HG03378 (cell line): ENCODE measurements around the gene HYCC1.
"Not testable (repeated sequence)": the region's sequence is repeated elsewhere in the genome, so short reads cannot be mapped to it uniquely, and the experiment has no call there.

Source experiments
- ATAC-seq: cut with Tn5 transposase; IDR thresholded peaks from one replicate; pipeline ENCODE4 v1.9.1; 2021; ENCODE audit warnings: mild to moderate bottlenecking, moderate library complexity; ENCODE audit not compliant: unreplicated experiment

Gene HYCC1

DNA sequence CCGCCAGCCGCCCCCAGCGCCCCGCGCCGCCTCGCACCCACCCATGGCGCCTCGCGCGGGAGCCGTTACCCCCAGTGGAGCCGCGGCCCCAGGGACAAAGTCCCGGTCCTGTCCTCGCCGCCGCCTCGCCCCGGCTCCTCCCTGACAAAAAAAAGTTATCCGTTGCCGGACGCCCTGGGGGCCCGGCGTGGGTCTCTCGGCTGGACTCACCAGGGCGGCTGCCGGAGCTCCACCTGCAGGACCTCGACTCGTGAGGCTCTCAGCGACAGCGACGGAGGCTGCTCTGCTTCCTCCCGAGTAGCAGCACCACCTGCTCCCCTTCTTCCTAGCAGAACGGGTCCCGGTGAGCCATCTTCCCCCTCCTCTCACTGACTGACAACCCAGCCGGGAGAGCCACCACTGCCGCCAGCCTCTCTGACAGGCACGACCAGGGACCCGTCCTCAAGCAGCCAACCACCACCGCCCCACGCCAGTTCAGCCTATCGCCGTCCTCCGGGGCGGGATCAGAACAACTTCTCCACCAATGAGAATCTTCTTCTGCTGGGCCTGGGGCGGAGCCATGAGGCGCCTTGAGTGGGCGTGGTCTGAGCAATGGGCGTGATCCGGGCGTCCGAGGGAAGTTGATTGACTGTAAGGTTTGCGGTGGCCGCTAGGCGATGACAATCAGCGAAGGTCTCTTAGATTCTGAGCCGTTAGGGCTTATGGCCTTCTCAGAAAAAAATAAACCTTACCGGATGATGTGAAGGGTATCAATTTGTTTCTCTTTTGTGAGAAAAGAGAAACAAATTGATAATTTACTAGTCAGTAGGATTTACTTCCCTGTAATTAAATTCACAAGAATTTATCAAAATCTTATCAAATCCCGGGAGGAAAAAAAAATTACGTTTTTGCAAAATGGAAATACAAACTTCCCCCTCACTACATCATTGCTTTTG lies at the start of gene HYCC1:
Gene HYCC1 (minus strand): TSS at position 416 of the 935 bp plus-strand sequence. CDS start 23,019 bp downstream, outside the sequence.
- peak; percentile 92 for ATAC-seq

DNA sequence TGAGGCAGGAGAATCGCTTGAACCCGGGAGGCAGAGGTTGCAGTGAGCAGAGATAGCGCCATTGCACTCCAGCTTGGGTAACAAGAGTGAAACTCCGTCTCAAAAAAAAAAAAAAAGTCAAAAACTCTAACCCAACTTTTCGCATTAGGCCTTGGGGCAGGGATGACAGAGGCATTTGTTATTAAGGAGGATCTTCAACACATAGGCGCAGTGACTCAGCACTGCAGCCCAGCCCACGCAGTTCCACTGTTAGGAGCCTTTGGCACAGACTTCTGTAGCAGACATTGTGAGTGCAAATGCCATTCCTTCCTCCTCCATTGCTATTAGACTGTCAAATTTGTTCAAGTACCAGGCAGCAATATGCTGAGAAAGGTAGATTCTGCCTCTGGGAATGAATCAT lies 48.5 kb upstream of the HYCC1 start:
- no peak for ATAC-seq

DNA sequence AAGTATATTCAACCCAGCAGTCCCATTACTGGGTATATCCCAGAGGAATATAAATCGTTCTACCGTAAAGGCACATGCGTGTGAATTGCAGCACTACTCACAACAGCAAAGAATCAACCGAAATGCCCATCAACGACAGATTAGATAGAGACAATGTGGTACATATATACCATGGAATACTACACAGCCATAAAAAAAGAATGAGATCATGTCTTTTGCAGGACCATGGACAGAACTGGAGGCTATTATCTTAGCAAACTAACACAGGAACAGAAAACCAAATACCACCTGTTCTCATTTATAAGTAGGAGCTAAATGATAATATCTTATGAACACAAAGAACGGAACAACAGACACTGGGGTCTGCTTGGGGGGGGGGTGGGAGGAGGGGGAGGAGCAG lies 47.4 kb upstream of the HYCC1 start:
- ATAC-seq: no peak

DNA sequence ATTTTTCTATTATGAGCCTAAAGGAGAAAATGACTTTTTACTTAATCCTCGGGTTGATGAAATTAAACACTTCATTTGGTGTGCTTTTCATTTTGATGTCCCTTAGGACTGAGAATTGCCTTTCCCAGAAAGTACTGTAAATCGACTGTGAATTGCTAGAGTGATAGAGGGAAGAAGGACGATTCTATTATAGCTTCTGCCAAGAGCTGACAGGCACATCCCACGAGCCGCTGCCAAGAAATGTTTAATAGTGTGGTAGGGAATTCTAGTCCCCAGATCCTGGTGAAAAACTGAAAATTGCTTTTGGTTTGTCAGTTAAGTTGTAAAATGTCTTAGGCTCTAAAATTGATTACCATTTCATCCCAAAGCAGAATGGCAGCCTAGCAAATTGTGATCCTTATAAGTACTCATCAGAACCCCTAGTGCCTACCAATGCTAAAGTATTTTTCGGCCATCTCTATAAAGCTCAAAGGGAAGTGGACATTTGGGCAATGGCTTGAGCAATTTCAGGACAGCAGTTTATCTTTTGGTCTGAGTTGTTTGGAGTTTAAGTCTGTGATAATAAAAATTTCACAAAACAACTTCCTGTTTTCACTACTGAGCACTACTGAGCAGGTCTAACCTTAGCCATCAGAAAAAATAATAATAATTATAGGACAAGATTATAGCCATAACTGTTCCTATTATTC lies 44.6 kb upstream of the HYCC1 start:
- ATAC-seq: no peak

DNA sequence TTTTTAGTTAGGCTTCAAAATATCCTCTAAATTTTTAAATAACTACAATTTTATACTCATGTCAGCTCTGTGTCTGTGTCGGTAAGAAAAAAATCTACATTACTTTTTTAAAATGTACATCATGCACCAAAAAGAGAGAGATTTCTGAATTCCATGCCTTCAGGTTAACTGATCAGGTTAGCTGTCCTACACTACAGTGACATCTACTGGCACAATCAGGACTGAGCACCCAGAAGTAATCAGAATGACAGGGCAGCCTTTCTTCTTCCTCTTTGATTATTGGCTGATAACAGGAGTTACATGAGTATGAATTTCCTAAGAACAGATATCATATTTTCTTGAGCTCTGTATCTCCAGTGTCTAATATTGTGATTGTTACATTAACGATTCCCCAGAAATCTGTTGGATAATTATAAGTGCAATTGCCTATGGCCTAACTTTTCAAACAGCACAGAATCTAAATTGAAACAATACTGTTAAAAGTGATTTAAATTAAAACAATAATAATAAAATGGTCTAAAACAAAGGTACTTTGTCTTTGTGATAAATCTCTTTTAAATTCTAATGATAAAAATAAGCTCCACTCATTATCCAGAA lies 41.8 kb upstream of the HYCC1 start:
- peak; percentile 88 for ATAC-seq

DNA sequence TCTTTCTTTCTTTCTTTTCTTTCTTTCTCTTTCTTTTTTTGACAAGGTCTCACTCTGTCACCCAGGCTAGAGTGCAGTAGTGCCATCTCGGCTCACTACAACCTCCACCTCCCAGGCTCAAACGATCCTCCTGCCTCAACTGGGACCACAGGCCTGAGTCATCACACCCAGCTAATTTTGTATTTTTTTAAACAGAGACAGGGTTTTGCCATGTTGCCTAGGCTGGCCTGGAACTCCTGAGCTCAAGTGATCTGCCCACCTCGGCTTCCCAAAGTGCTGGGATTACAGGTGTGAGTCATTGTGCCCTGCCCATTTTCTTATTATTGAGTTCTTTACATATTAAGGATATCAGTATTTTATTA lies 37.2 kb upstream of the HYCC1 start:
- not testable (repeated sequence) for ATAC-seq

DNA sequence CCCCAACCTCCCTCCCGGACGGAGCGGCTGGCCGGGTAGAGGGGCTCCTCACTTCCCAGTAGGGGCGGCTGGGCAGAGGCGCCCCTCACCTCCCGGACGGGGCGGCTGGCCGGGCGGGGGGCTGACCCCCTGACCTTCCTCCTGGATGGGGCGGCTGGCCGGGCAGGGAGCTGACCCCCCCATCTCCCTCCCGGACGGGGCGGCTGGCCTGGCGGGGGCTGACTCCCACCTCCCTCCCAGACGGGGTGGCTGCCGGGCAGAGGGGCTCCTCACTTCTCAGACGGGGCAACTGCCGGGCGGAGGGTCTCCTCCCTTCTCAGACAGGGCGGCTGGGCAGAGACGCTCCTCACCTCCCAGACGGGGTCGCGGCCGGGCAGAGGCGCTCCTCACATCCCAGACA lies 32.4 kb upstream of the HYCC1 start:
- ATAC-seq: not testable (repeated sequence)

DNA sequence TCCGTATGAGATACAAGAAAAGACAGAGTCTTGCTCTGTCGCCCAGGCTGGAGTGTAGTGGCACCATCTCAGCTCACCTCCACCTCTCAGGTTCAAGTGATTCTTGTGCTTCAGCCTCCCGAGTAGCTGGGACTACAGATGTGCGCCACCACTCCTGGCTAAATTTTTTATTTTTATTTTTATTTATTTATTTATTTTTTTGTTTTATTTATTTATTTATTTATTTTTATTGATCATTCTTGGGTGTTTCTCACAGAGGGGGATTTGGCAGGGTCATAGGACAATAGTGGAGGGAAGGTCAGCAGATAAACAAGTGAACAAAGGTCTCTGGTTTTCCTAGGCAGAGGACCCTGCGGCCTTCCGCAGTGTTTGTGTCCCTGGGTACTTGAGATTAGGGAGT lies 31.2 kb upstream of the HYCC1 start:
- ATAC-seq: not testable (repeated sequence)

DNA sequence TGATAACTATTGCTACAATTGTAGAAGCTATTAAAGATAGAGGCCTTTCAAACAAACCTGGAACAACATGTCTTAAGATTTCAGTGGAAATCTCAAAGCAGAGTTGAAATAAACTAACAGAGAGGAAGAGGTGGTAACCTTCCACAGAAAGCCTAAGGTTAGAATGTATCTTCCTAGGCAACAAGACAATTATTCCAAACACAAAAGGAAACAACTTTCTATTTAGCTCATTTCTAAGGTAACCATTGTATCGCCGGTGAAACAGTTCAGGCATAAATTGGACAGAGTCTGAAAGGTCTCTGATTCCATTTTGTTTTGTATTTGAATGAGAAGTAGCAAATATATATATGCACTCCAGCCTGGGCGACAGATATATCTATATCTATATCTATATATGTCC lies 30.7 kb upstream of the HYCC1 start:
- ATAC-seq: no peak

DNA sequence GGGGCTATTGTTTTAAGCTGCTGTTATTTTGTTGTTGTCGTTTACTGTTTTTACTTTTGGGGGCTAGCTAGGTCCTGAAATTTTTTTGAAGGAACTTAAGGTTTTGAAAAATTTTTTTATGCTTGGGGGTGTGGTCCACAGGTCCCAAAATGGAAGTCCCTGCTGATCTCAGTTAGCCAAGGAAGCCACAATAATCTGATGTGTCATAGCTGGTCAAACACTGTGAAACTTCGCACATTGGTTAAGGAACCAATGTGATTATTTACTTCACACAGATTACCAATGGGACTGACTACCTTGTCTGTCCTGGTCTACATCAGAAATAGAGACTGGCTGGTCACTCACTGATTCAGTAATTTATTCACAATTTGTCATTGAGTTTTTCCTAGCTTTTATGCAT lies 29.5 kb upstream of the HYCC1 start:
- no peak for ATAC-seq

DNA sequence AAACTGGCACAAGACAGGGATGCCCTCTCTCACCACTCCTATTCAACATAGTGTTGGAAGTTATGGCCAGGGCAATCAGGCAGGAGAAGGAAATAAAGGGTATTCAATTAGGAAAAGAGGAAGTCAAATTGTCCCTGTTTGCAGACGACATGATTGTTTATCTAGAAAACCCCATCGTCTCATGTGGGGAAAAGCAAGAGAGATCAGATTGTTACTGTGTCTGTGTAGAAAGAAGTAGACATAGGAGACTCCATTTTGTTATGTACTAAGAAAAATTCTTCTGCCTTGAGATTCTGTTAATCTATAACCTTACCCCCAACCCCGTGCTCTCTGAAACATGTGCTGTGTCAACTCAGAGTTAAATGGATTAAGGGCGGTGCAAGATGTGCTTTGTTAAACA lies 25.7 kb upstream of the HYCC1 start:
- ATAC-seq: not testable (repeated sequence)

DNA sequence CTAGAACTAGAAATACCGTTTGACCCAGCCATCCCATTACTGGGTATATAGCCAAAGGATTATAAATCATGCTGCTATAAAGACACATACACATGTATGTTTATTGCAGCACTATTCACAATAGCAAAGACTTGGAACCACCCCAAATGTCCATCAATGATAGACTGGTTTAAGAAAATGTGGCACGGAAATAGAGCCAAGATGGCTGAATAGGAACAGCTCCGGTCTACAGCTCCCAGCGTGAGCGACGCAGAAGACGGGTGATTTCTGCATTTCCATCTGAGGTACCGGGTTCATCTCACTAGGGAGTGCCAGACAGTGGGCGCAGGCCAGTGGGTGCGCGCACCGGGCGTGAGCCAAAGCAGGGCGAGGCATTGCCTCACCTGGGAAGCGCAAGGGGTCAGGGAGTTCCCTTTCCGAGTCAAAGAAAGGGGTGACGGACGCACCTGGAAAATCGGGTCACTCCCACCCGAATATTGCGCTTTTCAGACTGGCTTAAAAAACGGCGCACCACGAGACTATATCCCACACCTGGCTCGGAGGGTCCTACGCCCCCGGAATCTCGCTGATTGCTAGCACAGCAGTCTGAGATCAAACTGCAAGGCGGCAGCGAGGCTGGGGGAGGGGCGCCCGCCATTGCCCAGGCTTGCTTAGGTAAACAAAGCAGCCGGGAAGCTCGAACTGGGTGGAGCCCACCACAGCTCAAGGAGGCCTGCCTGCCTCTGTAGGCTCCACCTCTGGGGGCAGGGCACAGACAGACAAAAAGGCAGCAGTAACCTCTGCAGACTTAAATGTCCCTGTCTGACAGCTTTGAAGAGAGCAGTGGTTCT lies 21.8 kb upstream of the HYCC1 start:
- ATAC-seq: not testable (repeated sequence)

DNA sequence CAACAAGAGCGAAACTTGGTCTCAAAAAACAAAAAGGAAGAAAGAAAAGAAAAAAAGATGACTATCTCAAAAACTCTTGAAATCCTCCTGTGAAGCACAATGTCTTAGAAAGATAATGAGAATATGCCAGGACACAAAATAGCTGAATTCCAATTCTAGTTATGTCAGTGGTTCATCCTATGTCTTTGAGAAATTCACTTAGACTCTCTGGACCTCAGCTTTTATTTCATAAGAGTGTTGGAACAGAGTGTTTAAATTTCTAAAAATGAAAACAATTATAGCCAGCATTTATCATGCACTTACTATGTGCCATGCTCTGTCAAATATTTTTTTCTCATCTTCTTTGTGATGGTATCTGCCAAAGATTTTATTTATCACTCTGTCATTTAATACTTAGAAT lies 13.3 kb upstream of the HYCC1 start:
- no peak for ATAC-seq

DNA sequence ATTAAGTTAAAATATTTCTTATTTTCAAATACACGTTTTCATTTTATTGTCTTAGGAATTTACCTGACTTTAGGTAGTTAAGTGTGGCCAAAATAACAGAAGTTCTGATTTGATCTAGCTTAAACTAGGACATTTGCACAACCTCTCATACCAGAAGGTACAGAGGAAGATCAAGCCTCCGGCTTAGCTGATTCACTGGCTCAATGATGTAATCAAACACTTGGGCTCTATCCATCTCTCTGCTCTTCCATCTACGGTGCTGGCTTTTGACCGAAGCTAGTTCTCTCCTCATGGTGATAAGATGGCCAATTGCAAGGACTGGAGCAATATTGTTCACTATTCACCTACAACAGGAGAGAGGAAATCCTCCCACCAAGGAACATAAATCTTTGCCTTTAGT lies 12.2 kb upstream of the HYCC1 start:
- no peak for ATAC-seq

DNA sequence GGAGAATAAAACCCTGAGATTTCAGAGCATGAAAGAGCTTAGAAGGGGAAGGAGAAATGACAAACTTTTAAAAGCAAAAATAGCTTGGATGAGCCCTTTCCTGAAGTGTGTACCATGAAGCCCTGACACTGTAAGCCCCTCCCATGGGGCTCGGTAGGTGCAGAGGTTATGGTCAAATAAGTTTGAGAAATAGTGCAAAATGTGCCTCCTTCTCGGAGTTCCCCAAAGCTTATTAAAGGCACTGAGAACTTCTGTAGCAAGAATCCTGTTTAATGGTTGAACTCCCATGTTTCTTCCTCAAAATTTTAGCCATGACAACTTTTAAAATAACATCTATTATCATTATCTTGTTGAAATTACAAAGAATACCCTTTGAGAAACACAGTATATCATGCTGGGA lies 10.5 kb upstream of the HYCC1 start:
- ATAC-seq: no peak

DNA sequence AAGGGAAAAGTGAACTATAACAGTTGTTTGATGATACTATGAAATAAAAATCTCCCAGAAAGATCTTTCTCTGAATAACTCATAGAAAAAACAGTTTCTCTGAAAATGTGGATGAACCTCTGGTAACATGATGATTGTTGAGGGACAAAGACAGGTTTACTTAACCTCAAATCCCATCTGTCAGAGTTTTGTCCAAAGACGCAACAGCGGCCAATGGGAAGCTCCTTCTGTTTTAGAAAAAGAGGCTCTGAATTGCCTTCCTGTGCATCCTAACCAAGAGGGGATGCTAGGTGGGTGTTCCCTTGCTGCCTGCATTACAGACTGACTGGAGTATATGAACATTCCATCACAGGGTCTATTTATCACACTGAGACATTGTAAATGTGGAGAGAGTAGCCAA lies 8.9 kb upstream of the HYCC1 start:
- ATAC-seq: no peak

DNA sequence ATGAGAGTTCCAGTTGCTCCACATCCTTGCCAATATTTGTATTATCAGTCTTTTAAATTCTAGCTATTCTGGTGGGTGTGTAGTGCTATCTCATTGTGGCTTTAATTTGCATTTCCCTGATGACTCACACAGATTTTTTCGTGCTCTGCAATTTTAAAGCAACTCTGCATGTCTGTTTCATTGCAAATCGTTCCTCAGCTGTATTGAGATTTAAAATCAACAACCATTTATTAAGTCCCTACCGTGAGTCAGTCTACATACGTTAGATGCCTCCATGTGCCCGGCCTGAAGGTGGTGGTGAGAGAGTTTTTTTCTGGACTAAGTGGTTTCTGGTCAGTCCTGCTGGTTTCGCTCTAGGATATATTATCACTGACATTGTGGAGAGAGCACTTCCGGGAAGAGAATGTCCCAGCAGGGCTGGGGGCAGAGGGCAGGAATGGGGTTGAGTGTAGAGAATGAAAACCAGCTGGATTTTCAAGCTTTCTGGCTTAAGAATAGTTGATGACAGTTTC lies 8.4 kb upstream of the HYCC1 start:
- no peak for ATAC-seq

DNA sequence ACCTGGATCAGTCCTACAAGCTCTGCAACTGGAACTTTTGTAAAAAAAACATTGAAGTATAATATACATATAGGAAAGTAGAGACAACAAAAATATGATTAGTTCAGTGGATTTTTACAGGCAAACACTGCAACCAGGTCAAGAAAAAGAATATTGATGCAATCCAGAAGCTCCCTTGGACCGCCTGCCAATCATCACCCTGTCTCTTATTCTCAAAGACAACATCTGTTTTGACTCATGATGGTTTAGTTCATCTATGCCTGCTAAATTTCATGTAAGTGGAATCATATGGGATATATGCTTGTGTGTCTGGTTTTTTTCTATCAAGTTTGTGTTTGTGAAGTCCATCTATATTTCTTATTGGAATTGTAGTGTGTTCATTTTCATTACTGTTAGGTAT lies 7.7 kb upstream of the HYCC1 start:
- ATAC-seq: no peak

DNA sequence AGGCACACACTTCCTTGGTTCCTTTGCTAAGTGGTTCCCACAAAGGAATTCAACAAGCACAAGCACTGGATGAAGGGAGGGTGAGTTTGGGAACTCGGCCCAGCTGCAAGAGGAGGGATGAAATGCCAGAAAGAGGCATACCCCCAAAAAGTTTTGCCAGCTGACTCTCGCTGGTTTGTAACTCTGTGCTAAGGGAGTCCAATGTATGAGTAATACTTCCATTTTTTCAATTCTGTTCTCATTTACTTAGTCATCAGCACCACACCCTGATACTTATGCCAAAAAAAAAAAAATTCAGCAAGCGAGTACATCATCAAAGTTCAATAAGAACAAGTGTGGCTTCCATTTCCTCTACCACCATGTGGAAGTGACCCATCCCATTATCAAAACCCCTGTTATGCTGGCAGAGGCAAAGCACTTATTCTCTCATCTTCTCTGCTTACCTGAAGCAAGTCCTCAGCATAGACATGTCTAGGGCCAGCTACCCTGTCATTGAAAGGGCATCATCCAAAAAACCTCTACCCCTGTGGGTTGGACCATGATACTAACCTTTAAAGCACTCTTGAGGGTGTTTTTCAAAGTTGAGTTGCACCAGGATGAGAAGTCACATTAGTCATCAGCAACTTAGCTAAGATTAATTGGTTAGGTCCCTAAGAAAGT lies 6.9 kb upstream of the HYCC1 start:
- ATAC-seq: no peak

DNA sequence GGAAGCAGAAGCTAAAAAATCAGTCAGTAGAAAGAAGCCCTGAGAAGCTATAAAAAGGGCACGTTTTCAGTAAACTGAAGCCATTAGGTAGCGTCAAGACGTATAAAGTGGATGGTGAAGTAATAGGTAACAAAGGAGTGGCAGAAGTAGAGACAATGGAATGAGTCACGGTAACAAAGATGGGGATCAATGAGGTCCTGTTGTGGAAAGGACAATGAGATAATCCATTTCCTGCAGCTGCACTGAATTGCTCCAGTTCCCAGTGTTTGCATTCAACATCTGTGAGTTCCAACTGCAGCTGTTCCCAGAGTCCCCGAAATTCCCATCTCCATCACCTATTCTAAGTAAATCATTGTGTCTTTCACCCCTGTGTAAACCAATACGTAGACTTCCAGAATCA lies 4.8 kb upstream of the HYCC1 start:
- no peak for ATAC-seq
